C4-2B (cell line): ENCODE measurements around the gene TRMT112.
A peak's percentile ranks its signal among the peaks of the same experiment; 100 is the strongest.

Experiments used
- H3K27ac ChIP-seq: fragments of 450-650 bp; 2 replicates; pipeline ENCODE4 v1.5.1; 2017
- ZFX ChIP-seq: fragments of 450-650 bp; IDR thresholded peaks from 2 replicates; pipeline ENCODE4 v1.6.1; 2017
- TF ChIP-seq, protein P1 (sequence below): fragments of 450-650 bp; conservative IDR thresholded peaks from 2 replicates; pipeline ENCODE4 v1.5.1; 2017; ENCODE audit warnings: mild to moderate bottlenecking

TRMT112 gene

DNA sequence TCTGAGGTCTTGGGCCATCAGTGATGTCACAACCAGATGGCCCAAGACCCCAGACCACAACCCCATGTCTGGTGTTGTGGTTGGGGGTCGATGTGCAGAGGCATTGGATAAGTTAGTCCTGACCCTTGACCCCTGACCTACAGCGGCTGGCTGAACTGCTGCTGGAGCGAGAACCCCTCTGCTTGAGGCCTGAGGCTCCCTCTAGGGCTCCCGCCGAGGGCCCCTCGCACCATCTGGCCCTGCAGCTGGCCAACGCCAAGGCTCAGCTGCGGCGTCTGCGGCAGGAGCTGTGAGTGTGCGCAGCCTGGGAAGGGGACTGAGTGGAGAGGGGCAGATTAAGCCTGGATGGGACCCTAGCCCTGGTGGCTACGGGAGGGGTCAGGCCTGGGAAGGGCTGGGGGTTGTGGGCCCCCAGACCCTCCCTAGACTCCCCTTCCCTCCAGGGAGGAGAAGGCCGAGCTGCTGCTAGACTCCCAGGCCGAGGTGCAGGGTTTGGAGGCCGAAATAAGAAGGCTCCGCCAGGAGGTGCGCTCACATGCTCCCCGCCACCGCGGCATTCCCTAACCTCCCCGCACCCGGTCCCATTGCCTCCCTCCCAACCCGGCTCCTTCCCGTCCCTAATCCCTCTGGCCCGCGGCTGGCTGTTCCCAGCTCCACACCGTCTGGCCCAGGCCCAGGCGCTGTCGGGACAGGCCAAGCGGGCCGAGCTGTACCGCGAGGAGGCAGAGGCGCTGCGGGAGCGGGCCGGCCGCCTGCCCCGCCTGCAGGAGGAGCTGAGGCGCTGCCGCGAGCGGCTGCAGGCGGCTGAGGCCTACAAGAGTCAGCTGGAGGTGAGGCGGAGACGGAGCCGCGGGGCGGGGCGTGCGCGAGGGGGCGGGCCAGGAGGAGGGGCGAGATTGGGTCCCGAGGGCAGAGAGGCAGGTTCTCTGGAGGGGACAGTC is 24.8 kb upstream of the TRMT112 start:
- TF ChIP-seq, protein P1, sequence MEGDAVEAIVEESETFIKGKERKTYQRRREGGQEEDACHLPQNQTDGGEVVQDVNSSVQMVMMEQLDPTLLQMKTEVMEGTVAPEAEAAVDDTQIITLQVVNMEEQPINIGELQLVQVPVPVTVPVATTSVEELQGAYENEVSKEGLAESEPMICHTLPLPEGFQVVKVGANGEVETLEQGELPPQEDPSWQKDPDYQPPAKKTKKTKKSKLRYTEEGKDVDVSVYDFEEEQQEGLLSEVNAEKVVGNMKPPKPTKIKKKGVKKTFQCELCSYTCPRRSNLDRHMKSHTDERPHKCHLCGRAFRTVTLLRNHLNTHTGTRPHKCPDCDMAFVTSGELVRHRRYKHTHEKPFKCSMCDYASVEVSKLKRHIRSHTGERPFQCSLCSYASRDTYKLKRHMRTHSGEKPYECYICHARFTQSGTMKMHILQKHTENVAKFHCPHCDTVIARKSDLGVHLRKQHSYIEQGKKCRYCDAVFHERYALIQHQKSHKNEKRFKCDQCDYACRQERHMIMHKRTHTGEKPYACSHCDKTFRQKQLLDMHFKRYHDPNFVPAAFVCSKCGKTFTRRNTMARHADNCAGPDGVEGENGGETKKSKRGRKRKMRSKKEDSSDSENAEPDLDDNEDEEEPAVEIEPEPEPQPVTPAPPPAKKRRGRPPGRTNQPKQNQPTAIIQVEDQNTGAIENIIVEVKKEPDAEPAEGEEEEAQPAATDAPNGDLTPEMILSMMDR, result peak; percentile 78
- peak; percentile 79; the same call in 1 of the 2 replicates for TF ChIP-seq ZFX
- H3K27ac ChIP-seq, result peak overlapping the region; percentile 66

DNA sequence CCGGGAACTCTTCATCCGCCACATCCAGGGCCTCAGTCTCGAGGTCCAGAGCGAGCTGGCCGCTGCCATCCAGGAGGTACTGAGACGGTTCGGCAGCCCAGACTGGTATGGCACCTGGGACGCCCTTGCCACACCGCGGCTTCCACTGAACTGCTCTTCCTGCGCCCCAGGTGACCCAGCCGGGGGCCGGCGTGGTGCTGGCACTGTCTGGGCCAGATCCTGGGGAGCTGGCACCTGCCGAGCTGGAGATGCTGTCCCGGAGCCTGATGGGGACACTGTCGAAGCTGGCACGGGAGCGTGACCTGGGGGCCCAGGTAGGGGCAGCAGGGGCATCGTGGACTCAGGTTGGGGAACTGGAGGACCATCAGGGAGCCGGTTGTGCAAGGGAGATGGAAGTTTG is 24.1 kb upstream of the TRMT112 start:
- no peak overlapping the region; the same call in 1 of the 2 replicates for H3K27ac ChIP-seq

DNA sequence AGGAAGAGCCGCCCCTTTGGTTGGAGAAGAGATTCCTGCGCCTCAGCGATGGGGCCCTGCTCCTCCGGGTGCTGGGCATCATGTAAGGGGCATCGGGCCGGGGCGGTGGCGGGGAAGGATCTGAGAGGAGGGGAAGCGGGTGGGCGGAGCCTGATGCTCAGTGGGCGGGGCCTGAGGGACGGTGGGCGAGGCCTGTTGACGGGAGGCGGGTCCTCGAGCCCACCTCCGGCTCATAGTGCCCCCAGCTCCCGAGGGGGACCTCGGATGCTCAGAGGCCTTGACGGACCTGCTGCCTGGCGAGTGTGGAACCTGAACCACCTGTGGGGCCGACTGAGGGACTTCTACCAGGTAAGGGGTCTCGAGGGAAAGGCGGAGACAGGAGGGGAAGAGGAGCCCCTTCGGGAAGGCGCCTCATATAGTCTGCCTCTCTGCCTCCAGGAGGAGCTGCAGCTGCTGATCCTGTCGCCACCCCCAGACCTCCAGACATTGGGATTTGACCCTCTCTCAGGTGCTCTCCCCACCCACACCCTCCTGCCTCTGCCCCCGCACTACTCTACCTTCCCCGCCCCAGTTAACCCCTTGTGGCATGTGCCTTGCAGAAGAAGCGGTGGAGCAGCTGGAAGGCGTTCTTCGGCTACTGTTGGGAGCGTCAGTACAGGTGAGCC is 23.4 kb upstream of the TRMT112 start:
- no peak overlapping the region for H3K27ac ChIP-seq
- TF ChIP-seq, protein P1, result no peak
- TF ChIP-seq ZFX, result no peak

More for the DNA sequence above, 24.1 kb upstream of the TRMT112 start:
- TF ChIP-seq, protein P1, result no peak
- TF ChIP-seq ZFX, result no peak

DNA sequence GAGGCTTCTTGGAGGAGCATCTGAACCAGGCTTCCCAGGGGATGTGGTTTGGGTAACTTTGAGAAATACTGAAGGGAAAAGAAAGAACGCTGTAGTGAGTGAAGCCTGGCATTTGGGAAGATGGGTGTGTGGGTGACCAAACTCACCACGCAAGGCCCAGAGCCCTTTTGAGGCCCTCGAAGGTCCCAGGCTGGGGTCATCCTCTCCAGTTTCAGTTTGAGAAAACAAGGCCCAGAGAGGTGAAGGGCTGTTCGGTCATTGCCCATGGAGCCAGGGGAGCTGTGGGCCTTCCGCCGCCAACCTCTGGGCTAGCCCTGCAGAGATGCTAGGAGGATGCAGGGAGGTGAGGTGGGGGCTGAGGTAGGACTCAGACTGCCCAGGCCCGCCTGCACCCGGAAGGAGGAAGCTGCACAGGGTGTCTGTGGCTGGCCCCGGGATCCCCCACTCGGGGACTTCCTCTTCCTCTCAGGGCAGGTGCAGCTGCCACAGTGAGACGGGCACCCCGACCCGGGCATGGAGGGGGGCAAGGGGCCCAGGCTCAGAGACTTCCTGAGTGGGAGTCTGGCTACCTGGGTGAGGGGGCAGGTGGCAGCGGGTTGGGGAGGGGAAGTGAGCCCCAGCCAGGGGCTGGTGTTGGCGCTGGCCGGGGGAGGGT is 22.5 kb upstream of the TRMT112 start, which contains the start of gene CCDC88B:
TSS of gene CCDC88B (plus strand) at position 451 of the 655 bp plus-strand sequence. CDS start at position 514, 63 bp downstream.
- no peak within 1 kb of the TSS for H3K27ac ChIP-seq
- TF ChIP-seq, protein P1, result no peak
- no peak for TF ChIP-seq ZFX

DNA sequence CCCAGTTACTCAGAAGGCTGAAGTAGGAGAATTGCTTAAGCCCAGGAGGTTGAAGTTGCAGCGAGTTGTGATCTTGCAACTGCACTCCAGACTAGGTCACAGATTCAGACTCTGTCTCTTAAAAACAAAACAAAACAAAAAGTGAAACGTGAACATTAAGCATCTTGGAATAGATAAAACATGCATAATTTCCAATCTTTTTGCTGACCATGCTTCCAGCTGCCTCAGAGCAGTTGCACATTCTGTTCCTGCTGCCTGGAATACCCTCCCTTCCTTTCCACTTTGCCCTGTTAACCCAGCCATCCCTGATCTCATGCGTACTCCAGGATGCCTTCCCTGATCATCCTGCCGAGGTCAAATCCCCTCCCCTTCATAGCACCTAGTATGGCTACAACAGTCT is 21.9 kb upstream of the TRMT112 start:
- H3K27ac ChIP-seq, result no peak overlapping the region

DNA sequence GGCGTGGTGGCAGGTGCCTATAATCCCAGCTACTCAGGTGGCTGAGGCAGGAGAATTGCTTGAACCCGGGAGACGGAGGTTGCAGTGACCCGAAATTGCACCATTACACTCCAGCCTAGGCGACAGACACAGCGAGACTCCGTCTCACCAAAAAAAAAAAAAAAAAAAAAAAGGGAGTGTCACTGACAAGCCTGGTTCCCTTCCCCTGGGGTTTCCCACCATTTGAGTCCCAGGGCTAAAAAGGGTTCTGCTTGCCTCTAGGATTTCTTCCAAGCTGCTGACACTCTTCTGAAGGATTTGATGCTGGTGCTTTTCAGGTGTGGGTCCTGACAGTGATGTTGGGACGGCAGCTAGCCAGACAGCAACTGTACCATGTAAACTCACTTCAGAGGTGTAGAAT is 21.4 kb upstream of the TRMT112 start:
- no peak overlapping the region for H3K27ac ChIP-seq
- TF ChIP-seq, protein P1, result no peak
- no peak for TF ChIP-seq ZFX

More for the DNA sequence above, 21.9 kb upstream of the TRMT112 start:
- no peak for TF ChIP-seq ZFX
- TF ChIP-seq, protein P1, result no peak
